B cell (primary cell): ENCODE data around the gene SART1. TPM values are rescaled to one million over a fixed set of nuclear protein-coding genes. Genes with fewer than 3 reads are reported as not detected.
A peak's percentile ranks its signal among the peaks of the same experiment; 100 is the strongest.

Experiments
- ATAC-seq: fragments of 200-7000 bp; cut with Tn5 transposase; one replicate; pipeline ENCODE4 v1.10.0; 2021; ENCODE audit warnings: low read depth, mild to moderate bottlenecking, moderate number of reproducible peaks, moderate library complexity
- CTCF ChIA-PET: fragments of 350-600 bp; sonication (Branson Sonifier 250); formaldehyde crosslinking; loops from one replicate; lab custom pipeline; 2021; ENCODE audit warnings: antibody characterized with exemption, inconsistent platforms; lab: Charles Lee
- POLR2A ChIA-PET: fragments of 350-600 bp; sonication (Branson Sonifier 250); formaldehyde crosslinking; loops from one replicate; lab custom pipeline; 2021; ENCODE audit warnings: antibody characterized with exemption; lab: Charles Lee
- DNase-seq: peaks from one replicate; pipeline ENCODE4 v3.0.0; 2013
- H2AFZ ChIP-seq: 2 replicates; pipeline ENCODE4 v1.6.1; 2012; ENCODE audit warnings: mild to moderate bottlenecking, low read depth, low read length; ENCODE audit not compliant: insufficient read depth, poor library complexity, severe bottlenecking
- H3K27ac ChIP-seq, 2 donors: 1 replicate in 1 of 2; 2 replicates in 1 of 2; pipeline ENCODE4 v1.5.1; 2012 to 2013; ENCODE audit warnings: low read length in 2 of 2, mild to moderate bottlenecking in 2 of 2, moderate library complexity in 1 of 2
- H3K27me3 ChIP-seq, 4 experiments: fragments of 200-600 bp in 1 of 4; sonication (generic) in 1 of 4; replicated peaks in 1 of 4; 1 replicate in 2 of 4; 2 replicates in 2 of 4; pipeline versions ENCODE4 v1.6.1 to v1.7.0; 2013 to 2016; ENCODE audit warnings: low read length in 3 of 4, mild to moderate bottlenecking in 2 of 4, mixed read lengths in 1 of 4, moderate library complexity in 1 of 4; ENCODE audit not compliant: insufficient read depth in 4 of 4, control insufficient read depth in 3 of 4; ENCODE audit errors: control extremely low read depth in 1 of 4
- H3K36me3 ChIP-seq, 2 experiments: replicated peaks in 1 of 2; 1 replicate in 1 of 2; 2 replicates in 1 of 2; pipeline versions ENCODE4 v1.6.1 to v1.7.1; 2013; ENCODE audit warnings: low read length in 1 of 2; ENCODE audit not compliant: insufficient read depth in 2 of 2, control insufficient read depth in 1 of 2; ENCODE audit errors: control extremely low read depth in 1 of 2, extremely low read depth in 1 of 2
- H3K4me1 ChIP-seq, 2 donors: fragments of 200-600 bp in 1 of 2; sonication (generic) in 1 of 2; 1 replicate in 1 of 2; 2 replicates in 1 of 2; pipeline versions ENCODE4 v1.5.1 to v1.6.1; 2013 to 2017; ENCODE audit warnings: low read length in 2 of 2; ENCODE audit not compliant: control insufficient read depth in 2 of 2, insufficient read depth in 2 of 2
- H3K4me2 ChIP-seq: replicated peaks from 2 replicates; pipeline ENCODE3; 2012; ENCODE audit warnings: mild to moderate bottlenecking, low read depth, low read length; ENCODE audit not compliant: poor library complexity, severe bottlenecking
- H3K4me3 ChIP-seq, 5 experiments: fragments of 200-600 bp in 1 of 5; sonication (generic) in 1 of 5; 1 replicate in 3 of 5; 2 replicates in 2 of 5; pipeline versions ENCODE4 v1.5.1 to v1.7.0; 2011 to 2016; ENCODE audit warnings: low read length in 4 of 5, mild to moderate bottlenecking in 4 of 5, low read depth in 2 of 5, control low read depth in 1 of 5, moderate library complexity in 1 of 5; ENCODE audit not compliant: insufficient read depth in 1 of 5; ENCODE audit errors: control extremely low read depth in 1 of 5, extremely low read depth in 1 of 5
- H3K79me2 ChIP-seq: fragments of 200-600 bp; sonication (generic); one replicate; pipeline ENCODE4 v1.6.0; 2016; ENCODE audit warnings: low read length; ENCODE audit not compliant: control insufficient read depth, insufficient read depth
- H3K9ac ChIP-seq: fragments of 200-600 bp; sonication (generic); 2 replicates; pipeline ENCODE4 v1.6.1; 2017; ENCODE audit warnings: mild to moderate bottlenecking, low read length, moderate library complexity
- H3K9me3 ChIP-seq, 3 donors: one replicate each; pipeline versions ENCODE4 v1.6.1 to v1.7.1; 2013; ENCODE audit warnings: low read length in 2 of 3; ENCODE audit not compliant: control insufficient read depth in 2 of 3, insufficient read depth in 1 of 3; ENCODE audit errors: control extremely low read depth in 1 of 3
- H4K20me1 ChIP-seq: 2 replicates; pipeline ENCODE4 v1.6.0; 2012; ENCODE audit warnings: mild to moderate bottlenecking, low read length; ENCODE audit not compliant: insufficient read depth, control insufficient read depth, poor library complexity, severe bottlenecking
- H3K27ac Mint-ChIP-seq: one replicate; pipeline ENCODE4 v1.8.0; 2021; ENCODE audit warnings: mixed read lengths
- H3K27me3 Mint-ChIP-seq: one replicate; pipeline ENCODE4 v1.8.0; 2021; ENCODE audit warnings: mixed read lengths
- H3K4me1 Mint-ChIP-seq: one replicate; pipeline ENCODE4 v1.8.0; 2021; ENCODE audit warnings: mixed read lengths
- H3K4me3 Mint-ChIP-seq: one replicate; pipeline ENCODE4 v1.8.0; 2021; ENCODE audit warnings: mixed read lengths
- H3K9me3 Mint-ChIP-seq: one replicate; pipeline ENCODE4 v1.8.0; 2022; ENCODE audit warnings: mixed read lengths; ENCODE audit not compliant: insufficient read depth
- EZH2 ChIP-seq: IDR thresholded peaks from 2 replicates; pipeline ENCODE4 v1.6.1; 2012; ENCODE audit warnings: borderline replicate concordance, low read depth, mild to moderate bottlenecking, moderate library complexity, low read length; ENCODE audit not compliant: insufficient read depth, poor library complexity, severe bottlenecking
- WGBS: methylation state at CpG from one replicate; pipeline ENCODE4 v1.1.5; 2013; ENCODE audit warnings: missing lambda C conversion rate; ENCODE audit not compliant: insufficient coverage; 5-methylcytosine and 5-hydroxymethylcytosine counted together
- intact Hi-C: fragments of 100-400 bp; cut with micrococcal nuclease; formaldehyde crosslinking; loops from one replicate; pipeline ENCODE4 v1.10.0; 2022
- polyA plus RNA-seq: library from polyadenylated mRNA; depleted of rRNA; stranded (reverse); fragments of >200 nt; gene quantifications from 2 replicates; pipeline ENCODE4 v1.2.3, GENCODE V29; 2012
- total RNA-seq, 2 donors: library from RNA; stranded (reverse); fragments of 120-200 nt in 1 of 2; gene quantifications; 1 replicate in 1 of 2; 2 replicates in 1 of 2; pipeline versions ENCODE4 v1.2.3 to v1.2.4, GENCODE V29; 2013 to 2022
- TF ChIP-seq, protein P1 (sequence below): fragments of 200-600 bp; IDR thresholded peaks from one replicate; pipeline ENCODE4 v1.8.0; 2022; ENCODE audit warnings: antibody characterized with exemption, mild to moderate bottlenecking

SART1 gene
- total and polyA plus RNA-seq, 2 donors (not counting 1 experiment from before 2014, with no cell fraction given) = 74.5 to 102 TPM

DNA sequence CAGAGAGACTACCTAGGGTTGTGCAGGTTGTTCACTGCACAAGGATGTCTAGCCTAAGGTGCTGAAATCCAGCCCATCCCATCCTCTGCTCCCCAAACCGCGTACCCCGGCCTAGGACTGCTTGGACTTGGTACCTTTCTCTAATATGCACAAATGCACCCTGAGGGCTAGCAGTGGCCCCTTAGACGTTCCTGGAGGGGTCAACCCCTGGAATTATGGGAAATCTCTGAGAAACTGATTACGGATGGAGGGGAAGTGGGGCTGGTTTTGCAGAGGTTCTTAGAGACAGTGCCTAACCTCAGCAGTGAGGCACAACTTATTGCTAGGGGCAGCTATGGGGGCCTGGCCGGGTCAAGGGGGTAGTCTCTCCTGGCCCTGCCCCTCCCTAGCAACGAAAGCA lies 45.1 kb upstream of the SART1 start:
- WGBS = 100% methylated on average over 5 of the region's 7 CpGs
- Histone ChIP-seq H3K79me2 (peaks cover 48% of the 10 kb centered on the region), H3K4me1 (peaks cover 19 to 53% of the 10 kb centered on the region in 2 donors), H2AFZ (no peak overlapping the region), H4K20me1 (peaks cover 4% of the 10 kb centered on the region), H3K9ac (no peak overlapping the region), H3K27me3 (peaks cover 0 to 8% (median under 1%) of the 10 kb centered on the region in 4 experiments), H3K36me3 (peaks cover 0 to 4% of the 10 kb centered on the region in 2 experiments), H3K9me3 (no peaks in the 10 kb centered on the region), H3K4me3 (no peak overlapping the region), H3K4me2 (no peak overlapping the region), H3K27ac (no peak overlapping the region)
- intact Hi-C loops = no loop called here
- Mint-ChIP-seq H3K27me3 (peaks cover 4% of the 10 kb centered on the region), H3K27ac (peak overlapping the region; percentile 67), H3K4me1 (peaks cover 46% of the 10 kb centered on the region), H3K4me3 (peak overlapping the region; percentile 89), H3K9me3 (no peaks in the 10 kb centered on the region)
- ChIA-PET POLR2A (no interaction called here), CTCF (interaction anchor here (0.7 to 2.5 kb wide), 2 partner anchors 27 to 61 kb away, joined by 3 to 8 read pairs; partner anchors contain the start of gene CCDC85B)
- no peak for ATAC-seq
- DNase-seq = no peak
- TF ChIP-seq, protein P1, sequence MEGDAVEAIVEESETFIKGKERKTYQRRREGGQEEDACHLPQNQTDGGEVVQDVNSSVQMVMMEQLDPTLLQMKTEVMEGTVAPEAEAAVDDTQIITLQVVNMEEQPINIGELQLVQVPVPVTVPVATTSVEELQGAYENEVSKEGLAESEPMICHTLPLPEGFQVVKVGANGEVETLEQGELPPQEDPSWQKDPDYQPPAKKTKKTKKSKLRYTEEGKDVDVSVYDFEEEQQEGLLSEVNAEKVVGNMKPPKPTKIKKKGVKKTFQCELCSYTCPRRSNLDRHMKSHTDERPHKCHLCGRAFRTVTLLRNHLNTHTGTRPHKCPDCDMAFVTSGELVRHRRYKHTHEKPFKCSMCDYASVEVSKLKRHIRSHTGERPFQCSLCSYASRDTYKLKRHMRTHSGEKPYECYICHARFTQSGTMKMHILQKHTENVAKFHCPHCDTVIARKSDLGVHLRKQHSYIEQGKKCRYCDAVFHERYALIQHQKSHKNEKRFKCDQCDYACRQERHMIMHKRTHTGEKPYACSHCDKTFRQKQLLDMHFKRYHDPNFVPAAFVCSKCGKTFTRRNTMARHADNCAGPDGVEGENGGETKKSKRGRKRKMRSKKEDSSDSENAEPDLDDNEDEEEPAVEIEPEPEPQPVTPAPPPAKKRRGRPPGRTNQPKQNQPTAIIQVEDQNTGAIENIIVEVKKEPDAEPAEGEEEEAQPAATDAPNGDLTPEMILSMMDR = no peak
- no peak for TF ChIP-seq EZH2

- Mint-ChIP-seq H3K4me3 (peak overlapping the region; percentile 89), H3K27ac (peak overlapping the region; percentile 67), H3K9me3 (no peaks in the 10 kb centered on the region), H3K4me1 (peaks cover 44% of the 10 kb centered on the region), H3K27me3 (no peaks in the 10 kb centered on the region)
- Histone ChIP-seq H3K9me3 (no peaks in the 10 kb centered on the region), H4K20me1 (peaks cover 4% of the 10 kb centered on the region), H3K9ac (no peak overlapping the region), H3K27me3 (peaks cover 0 to 1% (median 0%) of the 10 kb centered on the region in 4 experiments), H3K27ac (no peak overlapping the region), H3K4me2 (peak overlapping the region; percentile 97), H3K36me3 (peaks cover 0 to 7% of the 10 kb centered on the region in 2 experiments), H3K4me3 (no peak overlapping the region), H3K4me1 (peaks cover 19 to 50% of the 10 kb centered on the region in 2 donors), H2AFZ (no peak overlapping the region), H3K79me2 (peaks cover 47% of the 10 kb centered on the region)
- CTCF ChIA-PET = interaction anchor here (1.9 to 2.1 kb wide), 2 partner anchors 27 to 32 kb away, joined by 12 to 15 read pairs; partner anchors contain the start of genes CCDC85B and FIBP
- DNase-seq (no peak), ATAC-seq (no peak)
- TF ChIP-seq, protein P1 = no peak
- TF ChIP-seq EZH2 = no peak
- POLR2A ChIA-PET = interaction anchor here (0.8 to 2.5 kb wide), 2 partner anchors 26 to 196 kb away, joined by 5 to 13 read pairs; partner anchors contain the start of genes CCDC85B and RNASEH2C
- 100% methylated on average over 3 of the region's 3 CpGs for WGBS
- intact Hi-C loops = no loop called here
Observed at GRCh38 chr11:65917077-65917433, 44.5 kb upstream of the SART1 start.
